Fibroblast of gingiva (primary cell): ENCODE results near the gene MICA.
"Not testable (repeated sequence)": the region's sequence is repeated elsewhere in the genome, so short reads cannot be mapped to it uniquely, and the experiment has no call there.

Experiments used
- DNase-seq: peaks from one replicate; pipeline ENCODE4 v3.0.0-alpha.2; 2011; ENCODE audit warnings: low read depth

The MICA gene

GRCh38 chr6:31383149-31383548, 20.2 kb upstream of the MICA start:
- no peak for DNase-seq

DNA sequence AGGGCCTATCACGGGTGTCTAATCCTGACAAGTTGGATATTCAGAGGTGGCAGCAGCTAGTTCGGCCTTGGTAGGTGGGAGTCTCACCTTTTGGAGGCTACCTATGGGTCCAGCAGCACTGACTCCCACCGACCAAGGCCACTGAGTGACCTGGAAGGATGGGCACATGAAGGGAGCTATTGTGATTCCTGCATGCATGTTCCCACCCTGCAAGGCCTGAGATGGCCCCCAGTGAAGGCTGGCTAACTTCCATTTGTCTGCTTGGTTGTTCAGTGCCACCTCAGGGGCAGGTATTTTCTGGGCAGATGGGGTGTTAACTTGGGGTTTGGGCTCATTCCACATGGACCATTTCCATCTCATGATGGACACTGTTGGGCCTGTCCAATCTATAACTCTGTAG, 18.4 kb upstream of the MICA start:
- no peak for DNase-seq

DNA sequence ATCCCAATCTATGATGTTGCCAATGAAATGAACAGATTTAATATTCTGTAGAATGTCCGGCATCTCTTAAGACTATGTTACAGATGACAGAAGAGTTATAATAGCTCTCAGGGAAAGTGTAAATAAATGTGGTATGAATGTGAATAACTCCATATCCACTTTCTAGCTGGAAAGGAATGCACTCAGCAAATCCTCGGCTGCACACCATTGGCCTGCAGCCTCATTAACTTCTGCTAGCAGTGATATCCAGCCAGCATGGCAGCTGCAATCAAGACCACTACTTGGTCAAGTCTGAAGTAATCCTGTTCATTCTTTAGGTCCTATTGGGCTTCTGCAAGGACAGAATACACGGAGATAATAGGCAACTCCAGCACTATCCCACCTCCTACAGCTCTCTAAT, 17.3 kb upstream of the MICA start:
- DNase-seq, result no peak

DNA sequence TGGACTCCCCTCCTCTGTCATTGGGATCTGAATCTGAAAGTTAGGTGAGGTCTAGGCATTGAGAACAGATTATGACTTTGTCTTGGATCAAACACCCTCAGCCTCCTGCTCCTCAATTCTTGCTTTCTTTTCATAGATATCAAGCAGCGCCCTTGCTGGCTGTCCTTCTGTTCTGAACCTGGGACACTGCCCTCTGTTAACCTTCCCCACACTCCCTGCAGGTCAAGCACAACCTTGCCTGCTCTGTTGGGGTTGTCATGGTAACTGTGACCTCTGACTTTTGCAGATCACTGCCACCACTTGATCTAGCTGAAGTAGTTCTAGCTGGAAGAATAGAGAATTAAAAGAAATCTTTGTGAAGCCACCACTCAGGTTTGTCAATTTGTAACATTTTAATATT, 16.4 kb upstream of the MICA start:
- no peak for DNase-seq

GRCh38 chr6:31388916-31389801, 14.2 kb upstream of the MICA start:
- DNase-seq, result not testable (repeated sequence)

DNA sequence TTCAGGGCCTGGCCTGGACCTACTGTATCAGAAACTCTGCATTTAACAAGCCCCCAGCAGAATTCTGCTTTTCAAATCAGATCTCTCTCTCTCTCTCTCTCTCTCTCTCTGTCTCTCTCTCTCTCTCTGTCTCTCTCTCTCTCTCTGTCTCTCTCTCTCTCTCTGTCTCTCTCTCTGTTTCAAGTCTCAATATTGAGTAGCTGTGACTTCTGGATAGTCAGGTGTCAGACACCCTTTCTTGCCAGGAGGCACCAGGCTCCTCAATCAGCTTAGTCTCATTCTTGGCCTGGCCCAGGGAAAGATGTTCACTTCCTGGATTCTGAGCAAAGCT, 13.6 kb upstream of the MICA start:
- not testable (repeated sequence) for DNase-seq

DNA sequence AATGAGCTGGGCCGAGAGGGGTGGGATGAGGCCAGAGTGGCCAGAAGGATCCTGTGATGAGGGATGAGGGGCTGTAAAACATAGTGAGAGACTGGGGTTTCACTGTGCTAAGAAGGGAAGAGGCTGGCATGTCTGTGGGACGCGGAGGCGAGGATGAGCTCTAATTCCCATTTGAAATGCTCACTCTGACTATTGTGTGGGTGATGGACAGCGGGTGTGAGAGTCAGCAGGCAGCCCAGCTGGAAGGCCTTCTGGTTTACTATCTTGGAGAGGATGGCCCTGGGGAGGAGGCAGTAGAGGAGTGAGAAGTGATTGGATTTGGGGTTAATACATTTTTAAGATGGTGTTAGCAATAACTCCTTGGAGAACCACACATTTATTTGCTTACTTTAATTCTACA, 9.5 kb upstream of the MICA start:
- DNase-seq, result no peak

DNA sequence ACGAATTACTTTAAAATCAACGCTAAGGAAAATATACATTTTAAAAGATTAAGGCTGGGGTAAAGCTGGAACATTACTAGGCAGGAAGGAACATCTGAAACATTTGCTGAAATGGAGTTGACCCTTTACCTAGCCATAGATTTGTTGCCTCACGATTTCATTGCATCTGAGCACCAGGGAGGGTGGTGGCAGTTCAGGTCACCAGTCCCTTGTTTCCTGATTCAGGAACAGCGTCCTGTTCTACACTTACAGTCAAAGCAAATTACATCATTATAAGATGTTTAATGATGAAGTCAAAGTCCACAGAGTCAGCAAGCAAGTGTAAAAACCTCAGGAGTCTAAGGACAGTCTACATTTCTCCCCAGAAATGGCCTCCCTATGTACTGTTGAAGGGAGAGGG, 9.0 kb upstream of the MICA start:
- no peak for DNase-seq

GRCh38 chr6:31395832-31396231, 7.6 kb upstream of the MICA start:
- DNase-seq, result no peak

DNA sequence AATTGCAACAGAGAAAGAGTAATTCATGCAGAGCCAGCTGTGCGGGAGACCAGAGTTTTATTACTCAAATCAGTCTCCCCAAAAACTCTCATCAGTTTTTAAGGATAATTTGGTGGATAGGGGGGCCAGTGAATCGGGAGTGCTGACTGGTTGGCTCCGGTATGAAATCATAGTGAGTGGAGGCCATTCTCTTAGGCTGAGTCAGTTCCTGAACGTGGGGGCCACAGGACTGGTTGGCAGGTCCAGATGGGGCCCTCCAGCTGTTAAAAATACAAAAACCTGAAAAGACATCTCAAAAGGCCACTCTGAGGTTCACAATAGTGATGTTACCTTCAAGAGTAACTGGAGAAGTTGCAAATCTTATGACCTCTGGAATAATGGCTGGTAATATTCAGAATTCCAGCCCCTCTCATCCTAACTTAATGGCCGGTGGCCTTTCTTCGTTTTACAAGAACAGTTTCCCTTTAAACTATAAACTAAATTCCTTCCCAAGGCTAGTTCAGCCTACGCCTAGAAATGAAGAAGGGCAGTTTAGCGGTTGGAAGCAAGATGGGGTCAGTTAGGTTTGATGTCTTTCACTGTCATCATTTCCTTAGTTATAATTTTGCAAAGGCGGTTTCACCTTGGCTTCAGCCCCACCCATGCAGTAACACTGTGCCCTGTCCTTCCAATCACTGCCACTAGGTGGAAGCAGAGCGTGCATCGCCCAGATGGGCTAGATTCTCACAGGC, 6.8 kb upstream of the MICA start:
- peak; percentile 61 for DNase-seq

GRCh38 chr6:31397153-31397499, 6.3 kb upstream of the MICA start:
- not testable (repeated sequence) for DNase-seq

- no peak for DNase-seq
Measured at GRCh38 chr6:31397901-31398525, 5.4 kb upstream of the MICA start.

DNA sequence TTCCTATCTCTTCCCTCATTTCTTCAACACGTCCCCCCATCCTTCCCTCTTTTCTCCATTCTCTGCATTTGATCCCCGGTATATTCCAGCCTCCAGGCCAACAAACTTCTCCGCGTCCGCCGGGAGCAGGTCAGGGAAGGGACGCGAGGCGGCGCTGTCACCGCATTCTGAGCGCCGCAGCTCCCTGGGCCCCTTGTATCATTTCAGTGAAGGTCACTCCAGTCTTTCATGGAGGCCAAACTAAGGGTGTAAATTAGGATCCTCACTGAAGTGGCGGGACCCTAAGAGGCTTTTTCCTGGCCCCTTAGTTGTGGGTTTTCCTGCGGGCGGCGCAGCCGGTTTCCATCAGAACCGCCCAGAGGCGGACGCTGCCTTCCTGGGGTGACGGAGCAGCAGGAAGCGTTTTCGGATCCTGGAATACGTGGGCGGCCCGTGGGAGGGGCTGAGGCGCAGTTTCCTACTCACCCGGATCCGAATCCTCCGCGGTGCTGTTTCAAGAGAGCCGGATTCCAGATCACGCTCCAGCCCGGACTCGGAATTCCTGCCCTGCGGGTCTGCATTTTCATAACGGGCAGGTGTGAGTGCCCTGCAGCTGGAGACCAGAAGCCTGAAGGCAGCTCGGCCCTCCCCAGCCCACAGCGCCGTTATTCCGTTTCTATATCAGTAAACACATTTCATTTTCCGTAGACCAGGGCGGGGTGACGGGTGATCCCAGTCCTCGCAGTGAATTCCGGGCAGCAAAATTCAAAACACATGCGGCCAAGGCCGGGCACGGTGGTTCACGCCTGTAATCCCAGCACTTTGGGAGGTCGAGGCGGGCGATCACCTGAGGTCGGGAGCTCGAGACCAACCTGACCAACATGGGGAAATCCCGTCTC, 3.6 kb upstream of the MICA start:
- DNase-seq, result peak; percentile 86

DNA sequence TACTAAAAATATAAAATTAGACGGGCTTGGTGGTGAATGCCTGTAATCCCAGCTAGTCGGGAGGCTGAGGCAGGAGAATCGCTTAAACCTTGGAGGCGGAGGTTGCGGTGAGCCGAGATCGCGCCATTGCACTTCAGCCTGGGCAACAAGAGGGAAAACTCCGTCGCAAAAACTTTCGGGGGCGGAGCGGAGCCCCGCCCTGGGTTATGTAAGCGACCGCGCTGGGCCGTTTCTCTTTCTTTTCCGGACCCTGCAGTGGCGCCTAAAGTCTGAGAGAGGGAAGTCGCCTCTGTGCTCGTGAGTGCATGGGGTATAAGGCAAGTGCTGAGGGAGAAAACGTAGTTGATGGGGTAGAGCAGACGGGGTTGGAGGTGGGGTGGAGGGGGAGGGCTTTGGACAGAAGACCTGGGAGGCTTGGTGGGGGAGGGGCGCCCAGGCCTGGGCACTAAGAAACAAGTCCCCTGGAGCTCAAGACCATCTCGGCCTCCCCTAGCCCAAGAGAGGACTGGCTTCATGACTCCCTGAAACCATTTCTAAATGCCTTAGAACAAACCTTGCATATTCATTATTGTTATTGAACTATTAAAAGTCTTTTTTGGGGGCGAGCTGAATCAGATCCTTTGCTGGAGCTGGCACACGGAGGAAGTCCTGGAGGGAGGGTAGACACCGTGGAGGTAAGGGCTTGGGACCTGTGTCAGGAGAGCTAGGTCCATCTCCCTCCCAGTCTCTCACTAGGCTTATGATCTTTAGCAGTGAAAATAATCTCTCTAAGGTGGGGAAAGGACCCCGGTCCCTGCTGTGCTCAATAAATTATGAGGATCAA, 2.7 kb upstream of the MICA start:
- DNase-seq, result peak; percentile 40

DNA sequence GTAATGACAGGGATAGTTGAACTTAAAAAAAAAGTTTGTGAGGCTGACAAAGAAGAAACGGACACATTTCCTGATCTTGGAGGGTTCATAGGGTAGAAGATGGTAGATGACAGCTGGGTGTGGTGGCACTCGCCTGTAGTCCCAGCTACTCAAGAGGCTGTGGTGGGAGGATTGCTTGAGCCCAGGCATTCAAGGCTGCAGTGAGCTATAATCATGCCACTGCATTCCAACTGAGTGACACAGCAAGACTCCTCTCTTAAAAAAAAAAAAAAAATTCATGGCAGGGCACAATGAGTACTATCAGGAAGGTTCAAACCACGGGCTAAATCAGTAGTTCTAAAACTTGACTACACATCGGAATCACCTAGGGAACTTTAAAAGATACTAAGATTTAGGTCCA, 2.0 kb upstream of the MICA start:
- DNase-seq, result peak; percentile 76

- no peak for DNase-seq
Measured at GRCh38 chr6:31402324-31403282, 792 bp upstream of the MICA start.

DNA sequence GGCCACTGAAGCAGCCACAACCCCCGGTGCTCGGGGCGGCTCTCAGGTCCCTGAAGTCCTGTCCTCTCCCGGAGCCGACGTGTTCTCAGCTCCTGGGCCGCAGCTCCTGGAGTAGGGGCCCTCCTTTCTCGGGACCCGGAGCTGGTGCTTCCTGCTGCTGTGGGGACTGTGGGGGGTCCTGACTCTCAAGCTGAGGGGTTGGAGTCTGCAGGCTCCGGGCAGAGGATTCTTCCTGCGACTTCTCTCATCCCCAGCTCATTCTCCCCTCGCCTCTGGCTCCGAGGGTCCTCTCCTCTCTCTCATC, 618 bp downstream of the MICA start:
- not testable (repeated sequence) for DNase-seq

DNA sequence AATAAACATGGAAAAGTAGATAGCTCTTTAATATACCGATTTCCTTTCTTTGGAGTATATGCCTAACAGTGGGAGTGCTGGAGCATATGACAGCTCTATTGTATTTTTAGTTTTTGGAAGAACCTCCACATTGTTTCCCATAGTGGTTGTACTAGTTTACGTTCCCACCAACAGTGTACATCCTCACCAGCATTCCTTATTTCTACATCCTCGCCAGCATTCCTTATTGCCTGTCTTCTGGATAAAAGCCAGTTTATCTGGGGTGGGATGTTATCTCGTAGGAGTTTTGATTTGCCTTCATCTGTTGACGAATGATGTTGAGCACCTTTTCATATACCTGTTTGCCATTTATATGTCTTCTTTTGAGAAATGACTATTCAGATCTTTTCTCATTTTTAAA, 2.6 kb downstream of the MICA start:
- no peak for DNase-seq

DNA sequence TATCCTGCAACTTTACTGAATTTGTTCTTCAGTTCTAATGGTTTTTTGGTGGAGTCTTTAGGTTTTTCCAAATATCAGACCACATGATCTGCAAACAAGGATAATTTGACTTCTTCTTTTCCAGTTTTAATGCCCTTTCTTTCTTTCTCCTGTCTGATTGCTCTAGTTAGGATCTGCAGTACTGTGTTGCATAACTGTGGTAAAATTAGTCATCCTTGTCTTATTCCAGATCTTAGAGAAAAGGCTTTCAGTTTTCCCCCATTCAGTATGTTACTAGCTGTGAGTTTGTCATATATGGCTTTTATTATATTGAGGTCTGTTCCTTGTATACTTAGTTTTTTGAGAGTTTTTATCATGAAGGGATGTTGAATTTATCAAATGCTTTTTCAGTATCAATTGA, 4.3 kb downstream of the MICA start:
- peak; percentile 42 for DNase-seq

- DNase-seq, result no peak
Measured at GRCh38 chr6:31412506-31412905, 9.1 kb downstream of the MICA start.
